WI38 (cell line): ENCODE data around the gene GLB1L2.

ENCODE experiments used
- H3K4me3 ChIP-seq: 2 replicates; pipeline ENCODE4 v1.5.1; 2011; ENCODE audit warnings: low read depth, mild to moderate bottlenecking, control low read depth, low read length
- TF ChIP-seq, protein P1 (sequence below): IDR thresholded peaks from 2 replicates; pipeline ENCODE4 v1.5.1; 2012; ENCODE audit warnings: low read depth, mild to moderate bottlenecking, control low read depth, low read length

The GLB1L2 gene

DNA sequence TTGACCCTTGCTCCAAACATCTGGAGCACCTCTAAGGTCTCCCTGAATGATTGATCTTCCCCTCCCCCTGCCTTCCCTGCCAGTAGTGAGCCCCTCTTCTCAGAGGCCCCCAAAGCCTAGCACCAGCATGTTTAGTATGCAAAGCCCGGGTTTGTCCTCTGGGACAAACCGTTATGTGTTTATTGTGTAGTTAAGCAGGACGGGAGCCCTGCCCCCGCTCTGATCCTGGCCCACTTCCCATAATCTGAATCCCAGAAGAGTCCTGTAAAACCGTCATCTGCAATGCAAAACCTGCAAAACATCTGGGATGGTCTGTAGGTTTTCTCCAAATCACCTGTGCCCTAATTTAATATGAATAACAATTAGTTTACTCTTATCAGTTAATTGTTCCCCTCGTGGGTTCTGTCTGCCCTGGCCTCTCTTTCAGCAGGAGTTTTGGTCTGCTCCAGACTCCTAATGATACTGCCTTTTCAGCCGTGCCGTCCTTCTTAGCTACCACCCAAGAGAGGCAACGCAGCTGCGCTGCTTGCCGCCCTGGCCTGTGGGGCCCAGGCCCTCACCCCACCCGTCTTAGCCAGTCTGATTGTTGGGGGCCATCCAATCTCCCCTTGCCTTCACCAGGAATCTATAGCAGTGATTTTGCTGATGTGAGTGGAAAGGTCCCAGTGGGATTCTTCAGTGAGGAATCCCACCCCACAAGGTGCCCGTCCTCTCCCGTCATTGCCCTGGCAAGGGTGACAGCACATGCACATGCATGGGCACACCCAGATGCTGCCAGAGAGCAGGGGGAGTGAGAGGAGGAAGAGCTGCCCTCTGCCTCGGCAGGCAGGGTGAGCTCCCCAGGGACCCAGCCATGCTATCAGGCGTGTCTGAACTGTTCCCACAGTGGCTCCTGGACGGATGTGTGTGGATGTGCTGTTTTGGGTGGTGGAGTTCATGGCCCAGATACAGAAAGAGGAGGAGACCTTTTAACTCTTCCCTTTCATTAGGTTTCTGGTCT is 83.3 kb downstream of the GLB1L2 start:
- H3K4me3 ChIP-seq, result no peak overlapping the region
- TF ChIP-seq, protein P1, sequence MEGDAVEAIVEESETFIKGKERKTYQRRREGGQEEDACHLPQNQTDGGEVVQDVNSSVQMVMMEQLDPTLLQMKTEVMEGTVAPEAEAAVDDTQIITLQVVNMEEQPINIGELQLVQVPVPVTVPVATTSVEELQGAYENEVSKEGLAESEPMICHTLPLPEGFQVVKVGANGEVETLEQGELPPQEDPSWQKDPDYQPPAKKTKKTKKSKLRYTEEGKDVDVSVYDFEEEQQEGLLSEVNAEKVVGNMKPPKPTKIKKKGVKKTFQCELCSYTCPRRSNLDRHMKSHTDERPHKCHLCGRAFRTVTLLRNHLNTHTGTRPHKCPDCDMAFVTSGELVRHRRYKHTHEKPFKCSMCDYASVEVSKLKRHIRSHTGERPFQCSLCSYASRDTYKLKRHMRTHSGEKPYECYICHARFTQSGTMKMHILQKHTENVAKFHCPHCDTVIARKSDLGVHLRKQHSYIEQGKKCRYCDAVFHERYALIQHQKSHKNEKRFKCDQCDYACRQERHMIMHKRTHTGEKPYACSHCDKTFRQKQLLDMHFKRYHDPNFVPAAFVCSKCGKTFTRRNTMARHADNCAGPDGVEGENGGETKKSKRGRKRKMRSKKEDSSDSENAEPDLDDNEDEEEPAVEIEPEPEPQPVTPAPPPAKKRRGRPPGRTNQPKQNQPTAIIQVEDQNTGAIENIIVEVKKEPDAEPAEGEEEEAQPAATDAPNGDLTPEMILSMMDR, result no peak

GRCh38 chr11:134416726-134417125 is 84.9 kb downstream of the GLB1L2 start:
- H3K4me3 ChIP-seq, result no peak overlapping the region
- TF ChIP-seq, protein P1, result no peak

GRCh38 chr11:134417871-134418840 is 86.4 kb downstream of the GLB1L2 start:
- no peak overlapping the region for H3K4me3 ChIP-seq
- TF ChIP-seq, protein P1, result no peak

DNA sequence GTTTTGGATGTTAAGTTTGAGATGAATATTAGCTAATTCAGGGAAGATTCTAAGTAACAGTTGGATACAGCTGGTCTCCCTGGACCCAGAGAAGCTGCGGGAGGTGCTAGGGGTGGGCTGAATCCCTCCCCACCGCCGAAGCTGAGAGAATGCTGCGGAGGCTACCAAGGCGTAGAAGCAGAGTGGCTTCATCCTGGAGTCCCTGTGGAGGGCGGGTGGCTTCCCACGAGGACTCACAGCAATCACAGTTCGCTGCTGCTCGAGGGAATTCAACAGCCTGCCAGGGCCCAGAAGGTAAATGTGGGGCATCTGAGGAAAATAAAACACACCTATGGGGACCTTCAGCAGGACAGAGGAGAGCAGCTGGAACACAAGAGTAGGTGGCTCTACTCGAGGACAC is 91.3 kb downstream of the GLB1L2 start:
- TF ChIP-seq, protein P1, result no peak
- no peak overlapping the region for H3K4me3 ChIP-seq

DNA sequence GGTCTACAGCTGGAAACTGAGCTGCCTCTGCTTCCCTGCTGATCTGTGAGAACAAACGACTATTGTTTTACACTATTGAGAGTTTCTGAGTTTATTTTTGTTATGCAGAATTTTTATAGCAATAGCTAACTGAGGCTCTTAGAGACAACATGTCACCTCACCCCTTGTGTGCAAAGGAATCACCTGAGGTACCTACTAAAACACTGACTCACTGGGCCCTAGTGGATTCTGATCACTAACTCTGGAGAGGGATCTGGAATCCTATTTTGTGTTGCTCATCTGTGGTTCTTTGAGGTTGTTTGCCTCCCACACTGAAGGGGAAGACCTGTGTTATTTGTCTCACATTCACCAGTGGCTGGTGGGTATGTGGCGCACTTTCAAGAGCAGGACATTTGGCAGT is 93.6 kb downstream of the GLB1L2 start:
- H3K4me3 ChIP-seq, result no peak overlapping the region
- TF ChIP-seq, protein P1, result no peak
